Naive thymus-derived CD4-positive, alpha-beta T cell (primary cell): ENCODE results near the gene KIRREL1. TPM values are rescaled to one million over a fixed set of nuclear protein-coding genes. Genes with fewer than 3 reads are reported as not detected.

ENCODE experiments used
- ATAC-seq: fragments of 150-1000 bp; cut with Tn5 transposase; 2 replicates; pipeline ENCODE4 v1.10.0; 2021; ENCODE audit warnings: mild to moderate bottlenecking, moderate library complexity
- CTCF ChIA-PET: fragments of 350-600 bp; sonication (Branson Sonifier 250); formaldehyde crosslinking; loops from one replicate; lab custom pipeline; 2021; ENCODE audit warnings: antibody characterized with exemption; lab: Charles Lee
- POLR2A ChIA-PET: fragments of 350-600 bp; sonication (Branson Sonifier 250); formaldehyde crosslinking; loops from one replicate; lab custom pipeline; 2021; ENCODE audit warnings: antibody characterized with exemption, inconsistent platforms; lab: Charles Lee
- DNase-seq, 9 donors: peaks; one replicate each; pipeline versions ENCODE4 v3.0.0 to v3.0.0-alpha.2; 2020 to 2022; ENCODE audit warnings: mixed read lengths in 1 of 9
- H3K27ac ChIP-seq: one replicate; pipeline ENCODE4 v1.7.0; 2013; ENCODE audit warnings: mild to moderate bottlenecking, low read depth, low read length, moderate library complexity
- H3K27me3 ChIP-seq, 2 donors: one replicate each; pipeline ENCODE4 v1.7.0; 2013; ENCODE audit warnings: low read length in 2 of 2, mild to moderate bottlenecking in 2 of 2, moderate library complexity in 2 of 2; ENCODE audit not compliant: control insufficient read depth in 2 of 2, insufficient read depth in 2 of 2
- H3K36me3 ChIP-seq, 3 experiments: 1 replicate in 2 of 3; 2 replicates in 1 of 3; pipeline ENCODE4 v1.7.0; 2013; ENCODE audit warnings: low read length in 3 of 3, mild to moderate bottlenecking in 3 of 3, moderate library complexity in 1 of 3; ENCODE audit not compliant: insufficient read depth in 3 of 3, control insufficient read depth in 2 of 3
- H3K4me1 ChIP-seq, 2 donors: one replicate each; pipeline ENCODE4 v1.7.0; 2013; ENCODE audit warnings: low read length in 2 of 2, mild to moderate bottlenecking in 2 of 2, moderate library complexity in 1 of 2; ENCODE audit not compliant: control insufficient read depth in 2 of 2, insufficient read depth in 2 of 2
- H3K4me3 ChIP-seq: 2 replicates; pipeline ENCODE4 v1.7.0; 2013; ENCODE audit warnings: mild to moderate bottlenecking, low read length
- H3K9me3 ChIP-seq, 3 experiments: 1 replicate in 2 of 3; 2 replicates in 1 of 3; pipeline ENCODE4 v1.7.0; 2013; ENCODE audit warnings: low read length in 3 of 3; ENCODE audit not compliant: control insufficient read depth in 2 of 3
- H3K27ac Mint-ChIP-seq, 9 donors: one replicate each; pipeline ENCODE4 v1.8.0; 2020 to 2022; ENCODE audit warnings: mixed read lengths in 9 of 9, mild to moderate bottlenecking in 8 of 9, moderate library complexity in 5 of 9, inconsistent platforms in 2 of 9
- H3K27me3 Mint-ChIP-seq, 5 donors: one replicate each; pipeline ENCODE4 v1.8.0; 2021 to 2022; ENCODE audit warnings: mixed read lengths in 5 of 5, mild to moderate bottlenecking in 1 of 5
- H3K36me3 Mint-ChIP-seq, 5 donors: one replicate each; pipeline ENCODE4 v1.8.0; 2020 to 2022; ENCODE audit warnings: mixed read lengths in 5 of 5, mild to moderate bottlenecking in 3 of 5, inconsistent platforms in 1 of 5
- H3K4me1 Mint-ChIP-seq, 7 donors: one replicate each; pipeline ENCODE4 v1.8.0; 2020 to 2022; ENCODE audit warnings: mixed read lengths in 7 of 7, mild to moderate bottlenecking in 3 of 7, inconsistent platforms in 1 of 7
- H3K4me3 Mint-ChIP-seq, 10 donors: one replicate each; pipeline ENCODE4 v1.8.0; 2020 to 2022; ENCODE audit warnings: mild to moderate bottlenecking in 10 of 10, mixed read lengths in 10 of 10, moderate library complexity in 6 of 10, inconsistent platforms in 2 of 10
- H3K9me3 Mint-ChIP-seq, 11 donors: one replicate each; pipeline ENCODE4 v1.8.0; 2020 to 2022; ENCODE audit warnings: mixed read lengths in 11 of 11, mild to moderate bottlenecking in 4 of 11, inconsistent platforms in 1 of 11, moderate library complexity in 1 of 11
- intact Hi-C, 2 donors: fragments of 100-400 bp; cut with micrococcal nuclease; formaldehyde crosslinking; loops; one replicate each; pipeline ENCODE4 v1.15.1; 2023
- polyA plus RNA-seq, 2 donors: library from polyadenylated mRNA; unstranded; fragments of 300-500 nt; fragmentation: Illumina TruSeq; gene quantifications; one replicate each; pipeline ENCODE4 v1.2.3, GENCODE V29; 2021
- total RNA-seq, 6 experiments: library from RNA in 5 of 6; stranded (reverse) in 5 of 6; gene quantifications; 1 replicate in 5 of 6; 2 replicates in 1 of 6; pipeline ENCODE4 v1.2.3 and lab custom pipeline; 2021 to 2026

The KIRREL1 gene
- total and polyA plus RNA-seq, 7 experiments from 2014 or later: not detected

DNA sequence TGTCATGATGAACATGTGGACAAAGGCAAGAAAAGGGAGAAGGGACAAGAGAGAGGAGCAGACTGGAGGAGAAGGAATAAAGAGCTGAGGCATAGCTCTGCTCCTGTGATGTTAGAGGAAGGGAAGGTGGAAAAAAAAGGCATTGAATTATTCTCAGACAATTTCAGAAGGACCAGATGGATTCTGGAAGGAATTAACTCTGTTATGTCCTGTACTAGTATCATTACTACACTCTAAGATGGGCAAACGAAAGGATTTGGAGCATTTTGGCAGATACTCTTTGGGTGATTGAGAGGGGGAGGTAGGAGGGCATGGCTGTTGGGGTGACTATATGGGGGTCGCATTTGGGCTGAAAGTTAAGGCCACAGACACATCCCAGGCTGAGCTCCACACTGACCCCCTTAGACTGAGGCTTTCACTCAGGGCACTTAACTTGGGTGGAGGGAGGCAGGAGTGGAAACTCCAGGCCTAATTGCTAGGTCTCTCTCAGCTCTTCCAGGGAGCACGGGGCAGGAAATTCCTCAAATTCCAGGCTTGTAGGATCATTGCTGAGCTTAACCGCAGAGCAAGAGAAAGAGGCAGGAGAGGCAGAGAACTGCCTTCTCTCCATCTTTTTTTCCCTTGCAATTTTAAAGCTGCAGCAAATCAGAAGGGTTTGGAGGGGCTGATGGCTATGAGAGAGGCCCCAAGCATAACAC, 25.9 kb downstream of the KIRREL1 start:
- peaks cover 0 to 2% (median 0%) of the 10 kb centered on the region in 7 donors for H3K4me1 Mint-ChIP-seq
- Histone ChIP-seq H3K9me3 (no peaks in the 10 kb centered on the region), H3K36me3 (no peaks in the 10 kb centered on the region), H3K4me1 (no peaks in the 10 kb centered on the region), H3K27me3 (no peaks in the 10 kb centered on the region), H3K4me3 (no peak overlapping the region), H3K27ac (no peak overlapping the region)
- ATAC-seq (no peak), DNase-seq (no peak)
- H3K27ac Mint-ChIP-seq: no peak overlapping the region
- no peaks in the 10 kb centered on the region for H3K36me3 Mint-ChIP-seq
- H3K4me3 Mint-ChIP-seq: no peak overlapping the region
- H3K27me3 Mint-ChIP-seq: peaks cover 2 to 47% (median 16%) of the 10 kb centered on the region in 5 donors
- intact Hi-C loops: no loop called here
- CTCF ChIA-PET: no interaction called here
- H3K9me3 Mint-ChIP-seq: peaks cover 0 to 1% (median 0%) of the 10 kb centered on the region in 11 donors
- POLR2A ChIA-PET: no interaction called here

GRCh38 chr1:158020259-158020885, 26.9 kb downstream of the KIRREL1 start:
- no peaks in the 10 kb centered on the region for H3K36me3 Mint-ChIP-seq
- intact Hi-C loops: no loop called here
- H3K27ac Mint-ChIP-seq: no peak overlapping the region
- Histone ChIP-seq H3K27me3 (no peaks in the 10 kb centered on the region), H3K4me3 (no peak overlapping the region), H3K27ac (no peak overlapping the region), H3K9me3 (no peaks in the 10 kb centered on the region), H3K36me3 (no peaks in the 10 kb centered on the region), H3K4me1 (no peaks in the 10 kb centered on the region)
- ChIA-PET POLR2A (no interaction called here), CTCF (no interaction called here)
- ATAC-seq: no peak
- H3K9me3 Mint-ChIP-seq: peaks cover 0 to 1% (median 0%) of the 10 kb centered on the region in 11 donors
- no peak for DNase-seq
- H3K4me3 Mint-ChIP-seq: no peak overlapping the region
- H3K4me1 Mint-ChIP-seq: peaks cover 0 to 2% (median 0%) of the 10 kb centered on the region in 7 donors
- H3K27me3 Mint-ChIP-seq: peaks cover 2 to 49% (median 16%) of the 10 kb centered on the region in 5 donors

DNA sequence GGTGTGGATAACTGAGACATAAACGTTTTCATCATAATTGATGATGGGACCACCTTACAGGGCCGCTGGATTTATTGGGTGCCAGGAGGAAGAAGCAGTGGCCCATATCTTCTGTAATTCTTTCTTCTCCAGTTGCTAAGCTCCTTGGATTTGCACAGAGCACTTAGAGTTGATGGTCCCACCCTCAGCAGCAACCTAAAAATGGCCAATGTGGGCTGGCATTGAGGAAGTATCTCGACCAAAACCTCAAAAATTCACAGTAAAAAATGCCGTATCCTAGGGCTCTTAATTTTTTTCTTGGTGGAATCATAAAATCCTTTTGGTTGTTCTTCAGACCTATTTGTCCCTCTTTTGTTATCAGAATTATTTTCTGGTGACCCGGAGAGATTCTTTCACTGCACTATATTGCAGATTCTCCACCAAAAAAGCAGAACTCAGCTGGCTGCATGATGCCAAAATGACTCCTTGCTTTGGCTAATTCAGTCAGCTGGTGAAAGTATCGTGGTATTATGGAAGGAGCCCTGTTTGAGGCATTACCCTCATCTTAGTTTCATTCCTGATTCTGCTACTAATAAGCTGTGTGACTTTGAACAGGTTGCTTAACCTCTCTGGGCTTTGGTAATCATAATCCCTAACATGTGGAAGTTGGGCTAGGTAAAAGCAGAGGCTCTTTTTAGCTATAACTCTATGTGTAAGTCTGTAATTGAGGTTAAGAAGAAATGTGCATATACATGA, 27.6 kb downstream of the KIRREL1 start:
- Histone ChIP-seq H3K4me1 (no peaks in the 10 kb centered on the region), H3K4me3 (no peak overlapping the region), H3K9me3 (no peaks in the 10 kb centered on the region), H3K27me3 (no peaks in the 10 kb centered on the region), H3K27ac (no peak overlapping the region), H3K36me3 (no peaks in the 10 kb centered on the region)
- H3K27ac Mint-ChIP-seq: no peak overlapping the region
- intact Hi-C loops: no loop called here
- no peaks in the 10 kb centered on the region for H3K36me3 Mint-ChIP-seq
- no peak for DNase-seq
- H3K4me1 Mint-ChIP-seq: peaks cover 0 to 2% (median 0%) of the 10 kb centered on the region in 7 donors
- ATAC-seq: no peak
- CTCF ChIA-PET: no interaction called here
- POLR2A ChIA-PET: no interaction called here
- peaks cover 2 to 47% (median 16%) of the 10 kb centered on the region in 5 donors for H3K27me3 Mint-ChIP-seq
- H3K4me3 Mint-ChIP-seq: no peak overlapping the region
- H3K9me3 Mint-ChIP-seq: peaks cover 0 to 1% (median 0%) of the 10 kb centered on the region in 11 donors

- ATAC-seq: no peak
- Mint-ChIP-seq H3K4me1 (peaks cover 0 to 2% (median 0%) of the 10 kb centered on the region in 7 donors), H3K36me3 (no peaks in the 10 kb centered on the region), H3K9me3 (peaks cover 0 to 1% (median 0%) of the 10 kb centered on the region in 11 donors), H3K27me3 (peaks cover 0 to 47% (median 16%) of the 10 kb centered on the region in 5 donors), H3K4me3 (no peak overlapping the region), H3K27ac (no peak overlapping the region)
- CTCF ChIA-PET: no interaction called here
- DNase-seq: no peak
- Histone ChIP-seq H3K9me3 (no peaks in the 10 kb centered on the region), H3K27ac (no peak overlapping the region), H3K4me1 (no peaks in the 10 kb centered on the region), H3K4me3 (no peak overlapping the region), H3K27me3 (no peaks in the 10 kb centered on the region), H3K36me3 (no peaks in the 10 kb centered on the region)
- intact Hi-C loops: no loop called here
- POLR2A ChIA-PET: no interaction called here
Measured at GRCh38 chr1:158021721-158022120, 28.3 kb downstream of the KIRREL1 start.

GRCh38 chr1:158022554-158023312, 29.3 kb downstream of the KIRREL1 start:
- H3K9me3 ChIP-seq: no peaks in the 10 kb centered on the region
- H3K27me3 ChIP-seq: no peaks in the 10 kb centered on the region
- H3K4me3 ChIP-seq: no peak overlapping the region
- DNase-seq: no peak
- no peak overlapping the region for H3K27ac ChIP-seq
- no peaks in the 10 kb centered on the region for H3K4me1 Mint-ChIP-seq
- H3K9me3 Mint-ChIP-seq: peaks cover 0 to 1% (median 0%) of the 10 kb centered on the region in 11 donors
- no peaks in the 10 kb centered on the region for H3K36me3 Mint-ChIP-seq
- intact Hi-C loops: no loop called here
- peaks cover 0 to 43% (median 15%) of the 10 kb centered on the region in 5 donors for H3K27me3 Mint-ChIP-seq
- POLR2A ChIA-PET: no interaction called here
- ATAC-seq: no peak
- H3K4me1 ChIP-seq: no peaks in the 10 kb centered on the region
- no peak overlapping the region for H3K4me3 Mint-ChIP-seq
- no peaks in the 10 kb centered on the region for H3K36me3 ChIP-seq
- H3K27ac Mint-ChIP-seq: no peak overlapping the region
- CTCF ChIA-PET: no interaction called here

DNA sequence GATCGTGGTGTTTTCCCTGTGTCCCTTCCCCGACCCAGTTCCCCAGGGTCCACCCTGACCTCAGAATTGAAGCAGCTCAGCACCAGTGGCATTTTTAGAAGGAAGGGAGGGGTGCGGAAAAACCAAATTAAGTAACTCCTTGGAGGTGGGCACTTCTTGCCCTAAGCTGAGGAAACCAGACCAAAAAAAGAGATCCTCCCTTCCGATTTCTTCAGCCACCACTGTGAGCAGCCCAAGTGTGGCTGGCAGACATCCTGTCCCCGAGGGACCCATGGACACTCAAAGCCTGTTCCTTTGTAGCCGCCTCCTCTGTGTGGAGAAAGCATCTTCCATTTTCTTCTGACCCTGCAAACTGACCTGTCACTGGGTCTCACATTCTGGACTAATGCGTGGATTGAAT, 31.3 kb downstream of the KIRREL1 start:
- H3K27me3 ChIP-seq: no peaks in the 10 kb centered on the region
- Mint-ChIP-seq H3K4me1 (no peaks in the 10 kb centered on the region), H3K27me3 (peaks cover 0 to 27% (median 7%) of the 10 kb centered on the region in 5 donors), H3K4me3 (no peak overlapping the region), H3K36me3 (no peaks in the 10 kb centered on the region), H3K27ac (no peak overlapping the region), H3K9me3 (no peaks in the 10 kb centered on the region)
- intact Hi-C loops: no loop called here
- no peaks in the 10 kb centered on the region for H3K4me1 ChIP-seq
- DNase-seq (no peak), ATAC-seq (no peak)
- H3K27ac ChIP-seq: no peak overlapping the region
- no peaks in the 10 kb centered on the region for H3K9me3 ChIP-seq
- no peaks in the 10 kb centered on the region for H3K36me3 ChIP-seq
- CTCF ChIA-PET: no interaction called here
- POLR2A ChIA-PET: no interaction called here
- H3K4me3 ChIP-seq: no peak overlapping the region
